GM04503 (cell line): Measurements from ENCODE around the gene NCF4.

Experiments
- DNase-seq: peaks from one replicate; pipeline ENCODE4 v3.0.0-alpha.2; 2012; ENCODE audit warnings: low read depth

The NCF4 gene

DNA sequence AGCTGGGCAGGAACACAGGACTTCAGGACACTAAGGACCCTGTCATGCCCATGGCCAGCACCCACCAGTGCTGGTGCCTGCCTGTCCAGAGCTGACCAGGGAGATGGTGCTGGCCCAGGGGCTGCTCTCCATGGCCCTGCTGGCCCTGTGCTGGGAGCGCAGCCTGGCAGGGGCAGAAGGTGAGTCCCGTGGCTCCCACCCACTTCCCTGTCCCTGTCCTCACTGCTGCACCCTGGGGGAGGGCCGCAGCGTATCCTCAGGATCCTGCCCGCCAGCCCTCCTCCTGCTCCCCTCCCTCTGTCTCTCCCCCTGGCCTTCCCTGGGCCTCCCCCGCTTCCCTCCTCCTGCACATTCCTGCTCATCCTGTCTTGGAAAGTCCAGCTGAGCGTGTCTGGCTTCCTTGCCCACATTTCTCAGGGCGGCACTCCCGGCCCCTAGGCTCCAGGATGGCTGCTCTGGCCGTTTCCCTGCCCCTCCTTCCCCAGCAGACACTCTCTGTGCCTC is 61.4 kb downstream of the NCF4 start:
- no peak for DNase-seq

GRCh38 chr22:36922711-36923110 is 61.9 kb downstream of the NCF4 start:
- DNase-seq, result no peak

- no peak for DNase-seq
These were observed 62.5 kb downstream of the NCF4 start for GRCh38 chr22:36923131-36923788.

- no peak for DNase-seq
These were observed 63.4 kb downstream of the NCF4 start for GRCh38 chr22:36924151-36924698.

DNA sequence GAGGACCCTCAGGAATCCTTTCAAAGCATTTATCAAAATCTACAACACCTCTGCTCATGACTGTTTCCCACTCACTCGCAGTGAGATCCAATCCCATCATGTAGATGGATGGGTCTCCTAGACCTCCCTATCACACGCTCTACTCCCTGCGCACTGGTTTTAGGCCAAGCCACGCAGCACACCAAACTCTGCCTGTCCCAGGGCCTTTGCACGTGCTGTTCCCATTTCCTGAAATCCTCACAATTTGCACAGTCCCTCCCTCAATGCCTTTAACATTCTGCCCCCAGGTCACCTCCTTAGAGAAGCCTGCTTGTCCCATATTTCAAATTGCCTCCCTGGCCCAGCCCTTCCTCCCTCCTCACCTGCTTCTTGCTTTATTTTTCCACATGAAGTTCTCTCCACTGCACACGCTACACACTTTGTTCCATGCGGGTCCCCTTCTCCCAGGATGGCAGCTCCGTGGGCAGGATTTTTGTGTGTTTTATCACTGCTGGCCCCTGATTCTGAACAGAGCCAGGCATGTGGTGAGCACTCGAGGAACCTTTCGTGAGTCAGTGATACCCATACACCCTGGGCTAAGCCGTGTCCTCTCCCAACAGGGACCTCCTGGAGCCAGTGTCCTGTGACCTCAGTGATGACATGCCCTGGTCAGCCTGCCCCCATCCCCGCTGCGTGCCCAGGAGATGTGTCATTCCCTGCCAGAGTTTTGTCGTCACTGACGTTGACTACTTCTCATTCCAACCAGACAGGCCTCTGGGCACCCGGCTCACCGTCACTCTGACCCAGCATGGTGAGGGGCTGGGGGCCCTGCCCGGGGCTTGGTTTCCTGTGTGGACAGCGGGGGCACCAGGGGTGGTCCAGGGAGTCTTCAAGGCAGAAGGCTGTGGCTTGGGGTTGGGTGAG is 64.8 kb downstream of the NCF4 start:
- DNase-seq, result no peak

DNA sequence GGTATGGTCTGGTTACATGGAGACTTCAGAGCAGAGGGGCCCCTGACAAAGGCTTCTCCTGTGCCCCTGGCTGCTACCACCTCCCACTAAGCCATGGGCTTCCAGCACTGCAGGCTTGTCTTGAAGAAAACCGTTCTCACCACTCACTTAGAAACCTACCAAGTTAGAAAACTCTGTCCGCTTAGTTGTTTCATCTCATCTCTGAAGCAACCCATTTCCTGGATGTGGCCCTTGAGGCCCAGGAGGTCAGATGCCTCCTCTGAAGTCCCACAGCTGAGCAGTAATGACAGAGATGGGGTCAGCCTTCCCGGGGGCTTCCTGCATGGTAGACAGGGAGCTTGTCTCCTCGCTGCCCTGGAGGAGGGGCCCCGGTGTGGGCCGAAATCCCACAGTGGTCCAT is 65.5 kb downstream of the NCF4 start:
- DNase-seq, result no peak

- DNase-seq, result no peak
These were observed 66.1 kb downstream of the NCF4 start for GRCh38 chr22:36926721-36927435.
